LNCaP clone FGC (cell line): ENCODE results near the gene BTBD16.

Experiments used
- DNase-seq: peaks from one replicate; pipeline ENCODE4 v3.0.0-alpha.2; 2011; ENCODE audit warnings: low read depth
- H3K4me3 ChIP-seq: 2 replicates; pipeline ENCODE4 v1.5.1; 2011; ENCODE audit warnings: mild to moderate bottlenecking, low read depth, low read length, control low read depth
- TF ChIP-seq, protein P1 (sequence below): IDR thresholded peaks from 2 replicates; pipeline ENCODE4 v1.5.1; 2012; ENCODE audit warnings: mild to moderate bottlenecking; ENCODE audit not compliant: control insufficient read depth, insufficient read depth; ENCODE audit errors: extremely low read depth

BTBD16 gene

DNA sequence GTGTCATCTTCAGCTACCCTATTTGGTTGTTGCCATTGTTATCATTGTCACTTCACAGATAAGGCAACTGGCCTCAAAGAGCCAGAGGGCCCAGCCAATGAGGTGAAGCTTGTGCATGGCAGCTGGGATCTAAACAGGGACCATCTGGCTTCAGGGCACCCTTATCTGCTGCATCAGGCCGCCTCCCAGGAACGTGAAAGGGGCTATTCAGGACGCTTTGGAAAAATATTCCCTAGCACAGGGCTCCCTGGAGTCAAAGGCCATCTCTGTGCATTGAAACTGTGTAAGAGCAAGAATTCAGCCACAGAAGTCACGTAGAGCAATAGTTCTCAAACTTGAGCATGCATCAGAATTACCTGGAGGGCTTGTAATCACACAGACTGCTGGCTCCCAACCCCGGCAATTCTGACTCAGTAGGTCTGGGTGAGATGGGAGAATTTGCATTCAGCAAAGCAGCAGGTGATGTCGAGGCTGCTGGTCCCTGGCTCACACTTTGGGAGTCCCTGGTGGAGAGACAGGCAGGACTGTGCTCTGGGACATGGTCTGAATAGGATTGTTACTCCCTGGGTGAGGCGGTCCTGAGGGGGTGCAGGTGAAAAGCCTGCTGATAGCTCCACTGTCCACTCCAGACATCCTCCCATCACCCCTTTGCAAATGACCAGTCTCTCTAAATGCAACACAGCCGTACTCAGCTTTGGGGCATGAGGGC, 81.9 kb downstream of the BTBD16 start:
- no peak for DNase-seq
- H3K4me3 ChIP-seq: no peak overlapping the region
- TF ChIP-seq, protein P1, sequence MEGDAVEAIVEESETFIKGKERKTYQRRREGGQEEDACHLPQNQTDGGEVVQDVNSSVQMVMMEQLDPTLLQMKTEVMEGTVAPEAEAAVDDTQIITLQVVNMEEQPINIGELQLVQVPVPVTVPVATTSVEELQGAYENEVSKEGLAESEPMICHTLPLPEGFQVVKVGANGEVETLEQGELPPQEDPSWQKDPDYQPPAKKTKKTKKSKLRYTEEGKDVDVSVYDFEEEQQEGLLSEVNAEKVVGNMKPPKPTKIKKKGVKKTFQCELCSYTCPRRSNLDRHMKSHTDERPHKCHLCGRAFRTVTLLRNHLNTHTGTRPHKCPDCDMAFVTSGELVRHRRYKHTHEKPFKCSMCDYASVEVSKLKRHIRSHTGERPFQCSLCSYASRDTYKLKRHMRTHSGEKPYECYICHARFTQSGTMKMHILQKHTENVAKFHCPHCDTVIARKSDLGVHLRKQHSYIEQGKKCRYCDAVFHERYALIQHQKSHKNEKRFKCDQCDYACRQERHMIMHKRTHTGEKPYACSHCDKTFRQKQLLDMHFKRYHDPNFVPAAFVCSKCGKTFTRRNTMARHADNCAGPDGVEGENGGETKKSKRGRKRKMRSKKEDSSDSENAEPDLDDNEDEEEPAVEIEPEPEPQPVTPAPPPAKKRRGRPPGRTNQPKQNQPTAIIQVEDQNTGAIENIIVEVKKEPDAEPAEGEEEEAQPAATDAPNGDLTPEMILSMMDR: no peak

DNA sequence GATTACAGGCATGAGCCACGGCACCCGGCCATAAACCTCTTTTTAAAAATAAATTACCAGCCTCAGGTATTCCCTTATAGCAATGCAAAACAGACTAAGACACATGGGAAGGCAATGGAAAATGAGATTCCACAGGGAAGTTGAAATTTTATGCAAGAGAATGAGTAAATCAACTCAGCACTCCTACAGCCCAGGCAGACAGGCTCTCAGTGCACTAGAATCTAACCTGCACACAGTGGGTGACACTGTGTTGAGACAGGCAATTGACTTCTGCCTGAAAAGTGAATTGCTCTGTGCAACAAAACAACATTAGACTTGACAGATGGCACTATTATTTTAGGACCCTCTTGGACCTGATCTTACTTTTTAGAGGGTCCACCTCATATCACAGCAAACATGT, 83.3 kb downstream of the BTBD16 start:
- TF ChIP-seq, protein P1: no peak
- H3K4me3 ChIP-seq: no peak overlapping the region
- no peak for DNase-seq

DNA sequence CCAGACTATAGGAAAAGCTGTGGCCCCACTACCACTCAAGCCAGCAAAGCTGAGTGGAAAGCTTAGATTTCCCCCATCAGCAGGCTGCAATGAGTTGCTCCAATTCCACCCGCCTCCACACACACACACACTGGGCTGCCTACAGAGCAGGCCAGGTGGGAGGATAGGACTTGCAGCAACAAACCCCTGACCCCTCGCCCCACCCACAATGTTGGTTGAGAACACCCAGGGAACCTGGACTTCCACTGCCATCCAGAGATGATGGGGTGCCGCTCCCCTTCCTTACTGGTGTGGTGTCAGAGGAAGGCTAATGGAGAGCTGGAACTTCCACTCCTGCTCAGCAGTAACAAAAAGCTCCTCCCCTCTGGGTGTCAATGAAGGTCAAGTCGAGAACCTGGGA, 86.6 kb downstream of the BTBD16 start:
- TF ChIP-seq, protein P1: no peak
- DNase-seq: no peak
- no peak overlapping the region for H3K4me3 ChIP-seq

DNA sequence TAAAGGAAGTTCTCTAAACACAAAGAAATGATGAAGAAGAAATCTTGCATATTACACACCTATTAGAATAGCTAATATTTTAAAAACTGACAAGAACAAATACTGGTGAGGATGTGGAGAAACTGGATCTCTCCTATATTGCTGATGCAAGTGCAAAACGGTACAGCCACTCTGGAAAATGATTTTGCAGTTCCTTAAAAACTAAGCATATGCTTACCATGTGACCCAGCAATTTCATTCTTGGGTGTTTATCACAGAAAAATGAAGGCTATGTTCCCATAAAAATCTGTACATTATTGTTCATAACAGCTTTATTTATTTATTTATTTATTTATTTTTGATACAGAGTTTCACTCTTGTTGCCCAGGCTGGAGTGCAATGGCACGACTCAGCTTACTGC, 88.5 kb downstream of the BTBD16 start:
- no peak for DNase-seq
- TF ChIP-seq, protein P1: no peak

DNA sequence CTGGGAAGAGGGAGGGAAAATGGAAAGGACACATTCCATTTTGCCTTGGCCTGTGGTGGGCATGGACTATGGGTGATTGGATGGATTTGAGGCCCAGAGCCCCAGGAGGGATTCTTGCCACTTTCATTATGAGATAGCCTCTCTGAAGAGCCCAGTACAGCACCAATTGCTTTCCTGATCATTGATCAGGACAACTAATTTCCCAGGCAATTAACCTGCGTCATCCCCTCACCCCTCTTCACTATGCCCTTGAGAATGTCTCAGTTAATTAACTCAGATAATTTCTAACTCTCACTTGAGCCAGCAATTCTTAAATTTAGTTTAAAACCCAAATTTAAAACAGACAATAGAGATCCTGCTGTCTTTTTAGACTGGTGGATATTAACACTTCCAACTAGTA, 90.0 kb downstream of the BTBD16 start:
- TF ChIP-seq, protein P1: no peak
- no peak overlapping the region for H3K4me3 ChIP-seq
- no peak for DNase-seq

More for the DNA sequence above, 88.5 kb downstream of the BTBD16 start:
- H3K4me3 ChIP-seq: no peak overlapping the region

DNA sequence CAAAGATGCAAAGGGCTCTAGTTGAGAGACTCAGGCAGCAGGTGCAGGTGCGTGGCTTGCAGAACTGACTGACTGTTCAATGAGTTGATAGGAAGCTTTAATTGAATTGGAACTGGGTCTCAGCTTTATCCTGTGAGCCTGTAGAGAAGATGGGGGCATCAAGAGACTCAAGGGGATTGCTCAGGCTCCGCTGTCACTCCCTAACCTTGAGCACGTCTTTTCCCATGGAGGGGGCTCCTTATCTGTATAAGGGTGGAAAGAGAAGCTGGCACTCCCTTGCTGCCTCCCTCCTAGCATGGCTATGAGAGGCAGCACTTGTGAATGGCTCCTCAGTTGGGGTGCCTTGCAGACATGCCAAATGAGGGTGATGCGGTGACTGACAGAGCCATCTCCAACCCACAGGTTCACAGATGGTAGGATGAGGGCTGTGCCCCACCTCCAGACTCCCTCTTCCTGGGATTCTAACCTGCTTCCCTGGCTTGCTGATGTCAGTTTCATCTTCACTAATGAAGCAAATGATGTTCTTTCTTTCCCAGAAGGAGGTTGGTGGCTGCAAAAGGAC, 91.0 kb downstream of the BTBD16 start:
- no peak overlapping the region for H3K4me3 ChIP-seq
- TF ChIP-seq, protein P1: no peak
- DNase-seq: no peak

DNA sequence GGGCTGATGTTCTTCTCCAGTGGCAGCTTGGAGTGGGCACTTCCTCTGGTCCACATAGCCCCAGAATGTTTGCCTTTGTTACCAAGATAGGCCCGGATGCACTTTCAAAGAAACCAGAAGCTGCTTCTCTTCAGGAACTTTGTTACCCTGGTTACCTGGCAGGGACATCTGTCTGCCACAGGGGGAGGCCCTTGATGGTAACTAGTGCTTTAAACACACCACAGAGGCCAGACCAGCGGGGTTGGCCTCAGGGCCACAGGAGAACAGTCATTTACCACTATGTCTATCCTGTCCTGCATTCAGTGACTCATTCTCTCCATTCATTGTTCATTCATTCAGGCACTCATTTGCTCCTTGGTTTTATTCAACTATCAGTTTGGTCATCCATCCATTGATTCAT, 91.5 kb downstream of the BTBD16 start:
- TF ChIP-seq, protein P1: no peak
- H3K4me3 ChIP-seq: no peak overlapping the region
- DNase-seq: no peak
